GM23338 (cell line): ENCODE measurements around the gene MTA1.

ENCODE experiments used
- CREB1 ChIP-seq: fragments of 250-450 bp; sonication (Bioruptor Pico); IDR thresholded peaks from 2 replicates; pipeline ENCODE4 v1.5.0; 2020; ENCODE audit warnings: low read depth, mild to moderate bottlenecking, moderate library complexity
- EZH2 ChIP-seq: fragments of 200-600 bp; sonication (generic); IDR thresholded peaks from one replicate; pipeline ENCODE4 v1.8.0; 2017; ENCODE audit warnings: antibody characterized with exemption, mild to moderate bottlenecking, low read depth; ENCODE audit not compliant: unreplicated experiment
- EZH2phosphoT487 ChIP-seq: fragments of 200-600 bp; sonication (generic); IDR thresholded peaks from one replicate; pipeline ENCODE4 v1.8.1; 2018; ENCODE audit warnings: antibody characterized with exemption; ENCODE audit not compliant: unreplicated experiment
- JUNB ChIP-seq: IDR thresholded peaks from one replicate; pipeline ENCODE4 v1.6.1; 2016; ENCODE audit warnings: antibody characterized with exemption; ENCODE audit not compliant: unreplicated experiment
- NANOG ChIP-seq: IDR thresholded peaks from 2 replicates; pipeline ENCODE4 v1.6.1; 2016; ENCODE audit warnings: antibody characterized with exemption, borderline replicate concordance
- POLR2AphosphoS5 ChIP-seq: IDR thresholded peaks from 2 replicates; pipeline ENCODE4 v1.6.1; 2016; ENCODE audit warnings: antibody characterized with exemption, low read depth
- STAT1 ChIP-seq: IDR thresholded peaks from one replicate; pipeline ENCODE4 v1.6.1; 2016; ENCODE audit warnings: antibody characterized with exemption; ENCODE audit not compliant: unreplicated experiment
- ZNF331 ChIP-seq: fragments of 250-450 bp; sonication (Bioruptor Pico); IDR thresholded peaks from 2 replicates; pipeline ENCODE4 v1.5.0; 2020; ENCODE audit warnings: low read depth, mild to moderate bottlenecking, moderate library complexity
- ZNF462 ChIP-seq: fragments of 250-450 bp; sonication (Bioruptor Pico); IDR thresholded peaks from 2 replicates; pipeline ENCODE4 v1.5.0; 2020; ENCODE audit warnings: mild to moderate bottlenecking, moderate library complexity
- TF ChIP-seq, protein P1 (sequence below), 2 experiments: fragments of 200-600 bp in 1 of 2; sonication (generic) in 1 of 2; conservative IDR thresholded peaks; 2 replicates each; pipeline versions ENCODE4 v1.5.1 to v1.6.1; 2016 to 2017; ENCODE audit warnings: antibody characterized with exemption in 2 of 2, low read depth in 2 of 2, mild to moderate bottlenecking in 2 of 2, moderate library complexity in 1 of 2
- TF ChIP-seq, protein P2 (sequence below): IDR thresholded peaks from one replicate; pipeline ENCODE4 v1.6.1; 2018; ENCODE audit warnings: antibody characterized with exemption; ENCODE audit not compliant: unreplicated experiment

DNA sequence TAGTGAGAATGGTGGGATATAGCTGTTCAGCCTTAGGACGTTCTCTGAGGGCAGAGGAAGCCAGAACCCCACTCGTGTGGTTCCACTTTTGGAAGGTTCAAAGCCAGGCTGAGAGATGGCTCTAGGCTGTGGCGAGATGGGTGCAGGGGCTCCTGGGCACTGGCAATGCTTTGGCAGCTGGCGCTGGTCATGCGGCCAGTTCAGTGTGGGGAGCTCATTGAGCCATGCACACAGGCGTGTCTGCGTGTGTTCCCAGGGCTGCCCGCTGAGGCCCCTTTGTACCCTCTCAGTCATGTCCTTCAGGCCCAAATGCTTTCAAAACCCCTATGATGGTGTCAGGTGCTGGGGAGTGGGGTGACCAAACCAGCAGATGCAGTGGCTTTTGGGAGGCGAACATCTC lies 19.6 kb upstream of the MTA1 start:
- TF ChIP-seq, protein P1, sequence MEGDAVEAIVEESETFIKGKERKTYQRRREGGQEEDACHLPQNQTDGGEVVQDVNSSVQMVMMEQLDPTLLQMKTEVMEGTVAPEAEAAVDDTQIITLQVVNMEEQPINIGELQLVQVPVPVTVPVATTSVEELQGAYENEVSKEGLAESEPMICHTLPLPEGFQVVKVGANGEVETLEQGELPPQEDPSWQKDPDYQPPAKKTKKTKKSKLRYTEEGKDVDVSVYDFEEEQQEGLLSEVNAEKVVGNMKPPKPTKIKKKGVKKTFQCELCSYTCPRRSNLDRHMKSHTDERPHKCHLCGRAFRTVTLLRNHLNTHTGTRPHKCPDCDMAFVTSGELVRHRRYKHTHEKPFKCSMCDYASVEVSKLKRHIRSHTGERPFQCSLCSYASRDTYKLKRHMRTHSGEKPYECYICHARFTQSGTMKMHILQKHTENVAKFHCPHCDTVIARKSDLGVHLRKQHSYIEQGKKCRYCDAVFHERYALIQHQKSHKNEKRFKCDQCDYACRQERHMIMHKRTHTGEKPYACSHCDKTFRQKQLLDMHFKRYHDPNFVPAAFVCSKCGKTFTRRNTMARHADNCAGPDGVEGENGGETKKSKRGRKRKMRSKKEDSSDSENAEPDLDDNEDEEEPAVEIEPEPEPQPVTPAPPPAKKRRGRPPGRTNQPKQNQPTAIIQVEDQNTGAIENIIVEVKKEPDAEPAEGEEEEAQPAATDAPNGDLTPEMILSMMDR (conservative IDR thresholded peaks at IDR 0.05; ENCODE audit: low read depth in 2 of 2): no peak
- TF ChIP-seq EZH2 (no peak), CREB1 (CRISPR knock-in tag) (no peak), STAT1 (no peak), NANOG (no peak), JUNB (no peak), EZH2phosphoT487 (no peak), POLR2AphosphoS5 (no peak), ZNF462 (CRISPR knock-in tag) (no peak), ZNF331 (CRISPR knock-in tag) (no peak)
- TF ChIP-seq, protein P2, sequence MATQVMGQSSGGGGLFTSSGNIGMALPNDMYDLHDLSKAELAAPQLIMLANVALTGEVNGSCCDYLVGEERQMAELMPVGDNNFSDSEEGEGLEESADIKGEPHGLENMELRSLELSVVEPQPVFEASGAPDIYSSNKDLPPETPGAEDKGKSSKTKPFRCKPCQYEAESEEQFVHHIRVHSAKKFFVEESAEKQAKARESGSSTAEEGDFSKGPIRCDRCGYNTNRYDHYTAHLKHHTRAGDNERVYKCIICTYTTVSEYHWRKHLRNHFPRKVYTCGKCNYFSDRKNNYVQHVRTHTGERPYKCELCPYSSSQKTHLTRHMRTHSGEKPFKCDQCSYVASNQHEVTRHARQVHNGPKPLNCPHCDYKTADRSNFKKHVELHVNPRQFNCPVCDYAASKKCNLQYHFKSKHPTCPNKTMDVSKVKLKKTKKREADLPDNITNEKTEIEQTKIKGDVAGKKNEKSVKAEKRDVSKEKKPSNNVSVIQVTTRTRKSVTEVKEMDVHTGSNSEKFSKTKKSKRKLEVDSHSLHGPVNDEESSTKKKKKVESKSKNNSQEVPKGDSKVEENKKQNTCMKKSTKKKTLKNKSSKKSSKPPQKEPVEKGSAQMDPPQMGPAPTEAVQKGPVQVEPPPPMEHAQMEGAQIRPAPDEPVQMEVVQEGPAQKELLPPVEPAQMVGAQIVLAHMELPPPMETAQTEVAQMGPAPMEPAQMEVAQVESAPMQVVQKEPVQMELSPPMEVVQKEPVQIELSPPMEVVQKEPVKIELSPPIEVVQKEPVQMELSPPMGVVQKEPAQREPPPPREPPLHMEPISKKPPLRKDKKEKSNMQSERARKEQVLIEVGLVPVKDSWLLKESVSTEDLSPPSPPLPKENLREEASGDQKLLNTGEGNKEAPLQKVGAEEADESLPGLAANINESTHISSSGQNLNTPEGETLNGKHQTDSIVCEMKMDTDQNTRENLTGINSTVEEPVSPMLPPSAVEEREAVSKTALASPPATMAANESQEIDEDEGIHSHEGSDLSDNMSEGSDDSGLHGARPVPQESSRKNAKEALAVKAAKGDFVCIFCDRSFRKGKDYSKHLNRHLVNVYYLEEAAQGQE: no peak
